Occipital lobe (tissue), 2 donors: ENCODE data around the gene TSPAN15. TPM values are rescaled to one million over a fixed set of nuclear protein-coding genes. Genes with fewer than 3 reads are reported as not detected.

Source experiments
- DNase-seq: peaks from one replicate; lab custom pipeline; 2025; lab: John Stamatoyannopoulos, UW
- total RNA-seq: library from RNA; depleted of rRNA; stranded (reverse); fragments of >200 nt; gene quantifications from one replicate; pipeline ENCODE4 v1.2.3, GENCODE V29; 2014

The TSPAN15 gene
- total RNA-seq, 1 donor from 2014 or later: 3.1 TPM

DNA sequence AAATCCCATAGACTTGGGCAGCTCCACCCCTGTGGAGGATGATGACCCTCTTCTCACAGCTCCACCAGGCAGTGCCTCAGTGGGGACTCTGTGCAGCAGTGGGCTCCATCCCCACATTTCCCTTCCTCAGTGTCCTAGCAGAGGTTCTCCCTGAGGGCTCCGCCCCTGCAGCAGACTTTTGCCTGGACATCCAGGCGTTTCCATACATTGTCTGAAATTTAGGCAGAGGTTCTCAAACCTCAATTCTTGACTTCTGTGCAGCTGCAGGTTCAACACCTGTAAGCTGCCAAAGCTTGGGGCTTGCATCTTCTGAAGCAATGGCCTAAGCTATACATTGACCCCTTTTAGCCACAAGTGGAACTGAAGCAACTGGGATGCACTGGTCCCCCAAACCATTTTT, 90.2 kb downstream of the TSPAN15 start:
- no peak for DNase-seq

DNA sequence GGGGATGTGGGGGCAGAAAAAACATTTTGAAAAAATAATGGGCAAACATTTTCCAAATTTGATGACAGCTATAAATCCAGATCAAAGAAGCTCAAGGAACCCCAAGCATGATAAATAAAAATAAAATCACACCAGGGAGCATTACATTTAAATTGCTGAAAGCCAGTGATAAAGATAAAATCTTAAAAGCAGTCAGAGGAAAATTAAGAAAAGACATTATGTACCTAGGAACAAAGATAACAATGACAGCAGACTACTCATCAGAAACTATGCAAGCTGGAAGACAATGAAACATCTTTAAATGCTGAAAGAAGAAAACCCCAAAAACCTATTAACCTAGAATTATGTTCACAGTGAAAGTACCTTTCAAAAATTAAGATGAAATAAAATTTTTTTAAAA, 98.7 kb downstream of the TSPAN15 start:
- no peak for DNase-seq

DNA sequence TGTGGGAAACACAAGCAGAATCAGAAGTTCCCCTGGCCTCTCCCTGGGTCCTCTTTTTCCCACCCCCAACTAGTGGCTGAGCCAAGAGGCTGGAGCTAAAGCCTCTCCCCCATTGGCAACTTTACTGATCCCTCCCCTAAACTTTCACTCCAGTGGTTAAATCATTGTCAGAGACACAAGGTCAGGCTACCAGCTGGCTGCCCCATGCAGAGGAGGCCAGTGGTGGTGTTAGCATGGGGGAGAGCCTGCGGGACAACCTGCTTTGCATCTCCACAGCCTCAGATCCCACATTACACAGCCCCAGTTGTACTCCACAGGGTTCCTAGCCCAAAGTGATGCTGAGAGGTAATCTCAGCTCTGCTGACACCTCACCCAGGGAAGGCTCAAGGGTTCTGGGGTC, 101.0 kb downstream of the TSPAN15 start:
- DNase-seq: no peak

DNA sequence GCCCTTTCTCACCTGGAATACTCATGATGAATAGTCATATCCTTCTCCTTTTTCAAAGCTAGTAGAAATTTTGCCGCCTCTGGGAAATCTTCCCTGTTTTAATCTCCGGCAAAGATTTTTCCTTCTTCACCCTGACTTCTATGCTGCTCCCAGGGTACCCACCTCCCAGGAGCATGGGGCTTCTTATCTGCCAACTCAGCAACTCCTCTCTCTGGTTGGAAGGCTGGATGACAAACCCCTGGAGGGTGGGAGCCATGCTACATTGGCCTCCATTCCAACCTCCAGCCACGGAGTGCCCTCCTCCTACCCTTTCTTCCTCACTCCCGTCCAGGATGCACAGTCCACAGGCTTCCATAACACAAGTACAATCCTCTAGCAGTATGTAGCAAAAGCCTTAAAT, 102.1 kb downstream of the TSPAN15 start:
- no peak for DNase-seq

DNA sequence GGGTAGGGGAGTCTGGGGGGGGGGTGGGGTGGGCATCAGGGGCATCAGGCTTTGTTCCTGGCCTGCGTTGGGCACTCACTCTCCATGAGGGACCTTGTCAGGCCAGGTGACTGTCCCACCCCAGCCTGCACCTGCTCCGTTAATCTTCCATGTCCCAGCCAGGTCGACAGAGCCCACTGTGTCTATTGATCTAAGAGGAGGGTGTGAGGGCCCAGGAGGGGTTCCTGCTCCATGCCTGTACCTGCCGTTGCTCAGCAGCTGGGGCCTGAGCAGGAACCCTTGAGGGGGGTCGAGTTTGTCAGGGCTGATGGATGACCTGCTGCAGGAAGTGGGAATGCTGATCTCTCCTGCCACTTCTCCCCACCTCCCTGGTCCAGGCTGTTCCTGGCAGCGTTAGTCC, 103.3 kb downstream of the TSPAN15 start:
- DNase-seq: no peak

Other genes with a start within 250 kb of the TSPAN15 start
- gene HKDC1, start 231.1 kb upstream of the TSPAN15 start, total RNA-seq: 2.3 TPM
- 98.4 TPM for gene HK1, start 173.0 kb upstream of the TSPAN15 start, total RNA-seq
- gene TACR2, start 34.5 kb upstream of the TSPAN15 start, total RNA-seq: 0.47 TPM
- gene NEUROG3, start 122.0 kb downstream of the TSPAN15 start, total RNA-seq: not detected
- 10.1 TPM for gene FAM241B, start 178.8 kb downstream of the TSPAN15 start, total RNA-seq